DMS 273 (cell line): ENCODE measurements around the gene SEC31A.
A peak's percentile ranks its signal among the peaks of the same experiment; 100 is the strongest.
"Not testable (repeated sequence)": the region's sequence is repeated elsewhere in the genome, so short reads cannot be mapped to it uniquely, and the experiment has no call there.

Source experiments
- DNase-seq: peaks from one replicate; lab custom pipeline; 2025; ENCODE audit not compliant: unreplicated experiment; lab: John Stamatoyannopoulos, UW

SEC31A gene

GRCh38 chr4:82893942-82894341, 3.0 kb upstream of the SEC31A start:
- DNase-seq = no peak

- DNase-seq = peak; percentile 10
These were observed 1.5 kb upstream of the SEC31A start for GRCh38 chr4:82892467-82892802.

GRCh38 chr4:82891707-82892466, 934 bp upstream of the SEC31A start:
- DNase-seq = peak; percentile 54

- no peak for DNase-seq
These were observed 439 bp downstream of the SEC31A start for GRCh38 chr4:82890528-82890900.

GRCh38 chr4:82889287-82889686, 1.7 kb downstream of the SEC31A start:
- peak; percentile 3 for DNase-seq

- no peak for DNase-seq
These were observed 4.6 kb downstream of the SEC31A start for GRCh38 chr4:82886147-82886942.

GRCh38 chr4:82885410-82885809, 5.5 kb downstream of the SEC31A start:
- no peak for DNase-seq

GRCh38 chr4:82868572-82868971, 22.4 kb downstream of the SEC31A start:
- no peak for DNase-seq

GRCh38 chr4:82866706-82867385, 24.1 kb downstream of the SEC31A start:
- no peak for DNase-seq

GRCh38 chr4:82866033-82866432, 24.9 kb downstream of the SEC31A start:
- not testable (repeated sequence) for DNase-seq

- DNase-seq = no peak
These were observed 25.4 kb downstream of the SEC31A start for GRCh38 chr4:82865592-82865991.

GRCh38 chr4:82864336-82864979, 26.5 kb downstream of the SEC31A start:
- DNase-seq = no peak

GRCh38 chr4:82861529-82861928, 29.4 kb downstream of the SEC31A start:
- no peak for DNase-seq

- DNase-seq = not testable (repeated sequence)
These were observed 30.5 kb downstream of the SEC31A start for GRCh38 chr4:82860487-82860886.

- peak; percentile 2 for DNase-seq
These were observed 38.1 kb downstream of the SEC31A start for GRCh38 chr4:82852751-82853285.

GRCh38 chr4:82851885-82852750, 38.8 kb downstream of the SEC31A start:
- DNase-seq = peak; percentile 48

GRCh38 chr4:82851318-82851717, 39.6 kb downstream of the SEC31A start:
- no peak for DNase-seq

- no peak for DNase-seq
These were observed 40.3 kb downstream of the SEC31A start for GRCh38 chr4:82850684-82851083.

GRCh38 chr4:82848706-82849105, 42.2 kb downstream of the SEC31A start:
- no peak for DNase-seq

- peak; percentile 9 for DNase-seq
These were observed 48.4 kb downstream of the SEC31A start for GRCh38 chr4:82842593-82842992.
